Activated T-helper 2 cell treated with anti-CD3 and anti-CD28 coated beads, Interferon-gamma antibody, Interleukin-2, Interleukin-4, amounts not matched to agents 10 μg/mL and 5 μg/mL and 100 μg/mL, durations not matched to agents 14 hours and 24 hours and 36 hours (primary cell): Measurements from ENCODE around the gene B3GAT1. TPM values are rescaled to one million over a fixed set of nuclear protein-coding genes. Genes with fewer than 3 reads are reported as not detected.
A peak's percentile ranks its signal among the peaks of the same experiment; 100 is the strongest.

Source experiments
- DNase-seq: peaks from one replicate; pipeline ENCODE4 v3.0.0; 2021; ENCODE audit warnings: low spot score
- H3K27ac Mint-ChIP-seq: one replicate; pipeline ENCODE4 v1.8.0; 2021; ENCODE audit warnings: mixed read lengths
- H3K27me3 Mint-ChIP-seq: one replicate; pipeline ENCODE4 v1.8.0; 2021; ENCODE audit warnings: low read depth, mixed read lengths
- H3K36me3 Mint-ChIP-seq: one replicate; pipeline ENCODE4 v1.8.0; 2021; ENCODE audit warnings: low read depth, mixed read lengths
- H3K4me1 Mint-ChIP-seq: one replicate; pipeline ENCODE4 v1.8.0; 2021; ENCODE audit warnings: low read depth, mixed read lengths
- H3K4me3 Mint-ChIP-seq: one replicate; pipeline ENCODE4 v1.8.0; 2021; ENCODE audit warnings: low read depth, mild to moderate bottlenecking, moderate library complexity, mixed read lengths
- H3K9me3 Mint-ChIP-seq: one replicate; pipeline ENCODE4 v1.8.0; 2021; ENCODE audit warnings: mixed read lengths
- intact Hi-C: fragments of 100-400 bp; cut with micrococcal nuclease; formaldehyde crosslinking; loops from one replicate; pipeline ENCODE4 v1.15.1; 2023
- total RNA-seq: library from RNA; stranded (reverse); gene quantifications from 2 replicates; pipeline ENCODE4 v1.2.3, GENCODE V29; 2022

The B3GAT1 gene
- total RNA-seq, 1 donor from 2014 or later = 0.27 TPM

- intact Hi-C loops = no loop called here
- peaks cover 3% of the 10 kb centered on the region for H3K4me1 Mint-ChIP-seq
- H3K27ac Mint-ChIP-seq = no peak overlapping the region
- peaks cover 56% of the 10 kb centered on the region for H3K27me3 Mint-ChIP-seq
- no peaks in the 10 kb centered on the region for H3K36me3 Mint-ChIP-seq
- H3K9me3 Mint-ChIP-seq = no peaks in the 10 kb centered on the region
- DNase-seq = no peak
- peak overlapping the region; percentile 1 for H3K4me3 Mint-ChIP-seq
Observed at GRCh38 chr11:134413826-134414731, 2.0 kb upstream of the B3GAT1 start.

DNA sequence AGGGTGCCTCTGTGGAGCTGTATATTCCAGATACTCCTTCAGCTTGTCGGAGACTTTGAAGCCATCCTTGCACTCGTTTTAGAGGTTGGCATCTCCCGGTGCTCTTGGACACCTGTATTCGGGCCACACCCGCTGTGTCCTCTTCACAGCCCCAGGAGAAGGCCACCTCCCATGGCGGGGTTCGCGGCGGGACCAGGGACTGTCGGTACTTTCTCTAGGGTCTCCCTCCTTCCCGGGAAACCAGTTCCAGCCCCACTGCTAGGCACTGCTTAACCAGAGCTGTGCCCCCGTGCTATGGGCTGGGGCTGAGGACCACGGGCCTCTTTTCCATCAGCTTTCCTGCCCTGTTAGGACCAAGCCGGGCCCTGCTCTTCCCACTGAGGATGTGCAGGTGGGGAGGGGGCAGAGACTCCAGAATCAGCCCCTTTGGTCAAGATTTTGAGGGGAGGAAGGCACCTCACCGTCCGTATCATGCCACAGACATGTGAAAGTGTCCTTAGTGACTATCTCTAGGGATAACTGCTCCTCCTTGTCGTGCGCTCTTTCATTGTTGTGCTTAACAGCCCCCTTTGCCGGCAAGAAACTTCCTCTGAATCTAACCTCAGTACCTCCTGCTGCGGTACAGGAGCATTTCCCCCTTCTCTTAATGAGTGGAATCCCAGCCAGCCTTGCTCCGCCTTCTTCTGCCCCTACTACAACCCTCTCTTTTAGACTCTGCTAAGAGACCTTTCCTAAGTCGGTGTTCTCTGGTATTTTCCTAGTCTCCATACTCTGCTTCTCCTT, 1.2 kb upstream of the B3GAT1 start:
- H3K4me3 Mint-ChIP-seq = peak overlapping the region; percentile 59
- no peak overlapping the region for H3K27ac Mint-ChIP-seq
- H3K9me3 Mint-ChIP-seq = no peaks in the 10 kb centered on the region
- peaks cover 3% of the 10 kb centered on the region for H3K4me1 Mint-ChIP-seq
- peaks cover 58% of the 10 kb centered on the region for H3K27me3 Mint-ChIP-seq
- intact Hi-C loops = no loop called here
- DNase-seq = no peak
- H3K36me3 Mint-ChIP-seq = no peaks in the 10 kb centered on the region

- Mint-ChIP-seq H3K9me3 (no peaks in the 10 kb centered on the region), H3K36me3 (no peaks in the 10 kb centered on the region), H3K4me1 (peaks cover 3% of the 10 kb centered on the region), H3K27ac (no peak overlapping the region), H3K27me3 (peaks cover 52% of the 10 kb centered on the region), H3K4me3 (peak overlapping the region; percentile 26)
- intact Hi-C loops = no loop called here
- no peak for DNase-seq
Observed at GRCh38 chr11:134410766-134411165, 1.3 kb downstream of the B3GAT1 start.

- intact Hi-C loops = no loop called here
- no peak for DNase-seq
- H3K4me3 Mint-ChIP-seq = no peak overlapping the region
- no peaks in the 10 kb centered on the region for H3K9me3 Mint-ChIP-seq
- peaks cover 3% of the 10 kb centered on the region for H3K4me1 Mint-ChIP-seq
- peaks cover 45% of the 10 kb centered on the region for H3K27me3 Mint-ChIP-seq
- H3K36me3 Mint-ChIP-seq = no peaks in the 10 kb centered on the region
- no peak overlapping the region for H3K27ac Mint-ChIP-seq
Observed at GRCh38 chr11:134409552-134410429, 2.3 kb downstream of the B3GAT1 start.

DNA sequence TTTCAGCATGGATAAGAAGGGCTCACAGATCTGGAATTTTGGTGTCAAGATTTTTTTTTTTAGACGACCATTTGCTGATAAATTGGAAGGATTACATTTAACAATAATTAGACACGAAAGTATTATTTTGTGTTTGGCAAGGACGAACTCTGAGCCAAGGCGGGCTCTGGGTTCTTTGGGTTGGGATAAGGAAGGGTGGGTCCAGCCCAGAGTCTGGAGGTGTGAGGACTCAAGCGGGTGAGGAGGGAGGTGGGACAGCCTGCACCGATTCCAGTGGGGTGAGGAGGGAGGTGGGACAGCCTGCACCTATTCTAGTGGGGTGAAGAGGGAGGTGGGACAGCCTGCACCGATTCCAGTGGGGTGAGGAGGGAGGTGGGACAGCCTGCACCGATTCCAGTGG, 4.1 kb downstream of the B3GAT1 start:
- Mint-ChIP-seq H3K4me3 (no peak overlapping the region), H3K27ac (no peak overlapping the region), H3K36me3 (no peaks in the 10 kb centered on the region), H3K4me1 (peaks cover 2% of the 10 kb centered on the region), H3K27me3 (peaks cover 28% of the 10 kb centered on the region), H3K9me3 (no peaks in the 10 kb centered on the region)
- intact Hi-C loops = no loop called here
- no peak for DNase-seq

GRCh38 chr11:134407321-134407828, 4.7 kb downstream of the B3GAT1 start:
- DNase-seq = no peak
- H3K36me3 Mint-ChIP-seq = no peaks in the 10 kb centered on the region
- no peak overlapping the region for H3K27ac Mint-ChIP-seq
- H3K9me3 Mint-ChIP-seq = no peaks in the 10 kb centered on the region
- peaks cover 2% of the 10 kb centered on the region for H3K4me1 Mint-ChIP-seq
- no peak overlapping the region for H3K4me3 Mint-ChIP-seq
- H3K27me3 Mint-ChIP-seq = peaks cover 27% of the 10 kb centered on the region
- intact Hi-C loops = no loop called here

DNA sequence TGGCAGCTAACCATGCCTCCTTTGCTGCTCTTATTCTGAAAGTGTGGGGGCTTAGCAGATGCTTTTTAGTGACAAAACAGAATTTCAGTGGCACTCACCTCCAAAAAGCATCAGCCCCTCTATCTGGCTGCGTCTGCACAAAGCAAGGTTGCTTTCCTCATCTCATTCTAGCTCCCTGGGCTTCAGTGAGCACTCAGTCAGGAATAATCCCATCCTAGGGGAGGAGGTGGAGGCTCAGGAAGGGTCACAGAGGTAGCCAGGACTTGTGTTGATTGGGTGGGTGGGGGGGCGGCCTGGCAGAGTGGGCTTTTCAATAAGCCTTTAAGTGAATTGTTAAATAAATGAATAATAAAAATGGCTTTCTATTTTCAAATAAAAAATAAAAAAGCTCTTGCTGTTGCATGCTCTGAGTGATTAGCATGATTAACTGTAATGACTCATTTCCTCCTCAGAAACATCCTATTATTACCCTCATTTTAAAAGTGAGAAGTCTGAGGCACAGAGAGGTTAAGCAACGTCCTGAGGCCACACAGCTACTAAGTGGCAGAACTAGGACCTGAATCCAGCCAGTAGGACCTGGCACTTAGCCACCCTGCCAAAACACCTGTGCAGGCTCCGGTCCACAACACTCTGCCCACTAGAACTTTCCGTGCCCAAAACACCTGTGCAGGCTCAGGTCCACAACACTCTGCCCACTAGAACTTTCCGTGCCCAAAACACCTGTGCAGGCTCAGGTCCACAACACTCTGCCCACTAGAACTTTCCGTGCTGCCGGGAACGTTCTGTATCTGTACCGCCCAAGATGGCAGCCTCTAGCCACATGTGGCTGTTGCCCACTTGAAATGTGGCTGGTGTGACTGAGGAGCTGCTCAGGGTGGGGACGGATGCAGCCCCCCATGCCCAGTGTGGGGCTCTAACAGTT, 5.5 kb downstream of the B3GAT1 start:
- H3K27me3 Mint-ChIP-seq = peaks cover 27% of the 10 kb centered on the region
- no peak overlapping the region for H3K27ac Mint-ChIP-seq
- no peak for DNase-seq
- no peaks in the 10 kb centered on the region for H3K36me3 Mint-ChIP-seq
- no peaks in the 10 kb centered on the region for H3K9me3 Mint-ChIP-seq
- H3K4me1 Mint-ChIP-seq = peaks cover 2% of the 10 kb centered on the region
- no peak overlapping the region for H3K4me3 Mint-ChIP-seq
- intact Hi-C loops = no loop called here

GRCh38 chr11:134405841-134406240, 6.2 kb downstream of the B3GAT1 start:
- no peak overlapping the region for H3K4me3 Mint-ChIP-seq
- H3K27ac Mint-ChIP-seq = no peak overlapping the region
- intact Hi-C loops = no loop called here
- no peaks in the 10 kb centered on the region for H3K36me3 Mint-ChIP-seq
- H3K4me1 Mint-ChIP-seq = no peaks in the 10 kb centered on the region
- H3K9me3 Mint-ChIP-seq = no peaks in the 10 kb centered on the region
- peaks cover 26% of the 10 kb centered on the region for H3K27me3 Mint-ChIP-seq
- DNase-seq = no peak

DNA sequence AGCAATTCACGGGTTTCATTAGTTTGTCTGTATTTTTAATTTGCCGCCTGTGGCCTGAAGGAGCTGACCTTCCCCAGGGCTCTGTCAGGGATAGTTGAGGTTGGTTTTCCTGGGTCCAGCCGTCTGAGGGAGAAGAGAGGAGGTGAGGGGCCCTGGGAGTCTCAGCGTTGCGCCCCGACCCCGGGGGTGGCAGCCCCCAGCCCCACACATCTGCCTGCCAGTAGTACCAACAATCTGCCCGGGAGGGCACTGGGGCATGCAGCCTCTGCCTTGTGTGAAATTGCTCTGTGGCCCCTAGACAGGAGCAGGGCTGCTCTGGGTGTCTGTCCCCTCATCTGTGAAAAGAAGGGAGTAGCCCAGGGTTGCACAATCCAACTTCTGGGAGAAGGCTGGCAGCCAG, 6.6 kb downstream of the B3GAT1 start:
- no peaks in the 10 kb centered on the region for H3K4me1 Mint-ChIP-seq
- no peaks in the 10 kb centered on the region for H3K9me3 Mint-ChIP-seq
- intact Hi-C loops = no loop called here
- no peak overlapping the region for H3K27ac Mint-ChIP-seq
- no peaks in the 10 kb centered on the region for H3K36me3 Mint-ChIP-seq
- H3K27me3 Mint-ChIP-seq = peaks cover 24% of the 10 kb centered on the region
- no peak overlapping the region for H3K4me3 Mint-ChIP-seq
- no peak for DNase-seq

GRCh38 chr11:134404575-134405341, 7.3 kb downstream of the B3GAT1 start:
- Mint-ChIP-seq H3K36me3 (no peaks in the 10 kb centered on the region), H3K27ac (no peak overlapping the region)

GRCh38 chr11:134402910-134403309, 9.1 kb downstream of the B3GAT1 start:
- Mint-ChIP-seq H3K4me3 (no peak overlapping the region), H3K27ac (no peak overlapping the region), H3K27me3 (peaks cover 8% of the 10 kb centered on the region), H3K9me3 (no peaks in the 10 kb centered on the region), H3K36me3 (no peaks in the 10 kb centered on the region), H3K4me1 (no peaks in the 10 kb centered on the region)
- DNase-seq = no peak
- intact Hi-C loops = no loop called here

More at GRCh38 chr11:134404575-134405341, 7.3 kb downstream of the B3GAT1 start:
- DNase-seq = no peak
- no peaks in the 10 kb centered on the region for H3K9me3 Mint-ChIP-seq
- intact Hi-C loops = no loop called here
- H3K4me1 Mint-ChIP-seq = no peaks in the 10 kb centered on the region
- peaks cover 17% of the 10 kb centered on the region for H3K27me3 Mint-ChIP-seq
- no peak overlapping the region for H3K4me3 Mint-ChIP-seq
